Measurements from ENCODE around the gene TSPAN2.

GRCh38 chr1:115123116-115123515 lies 33.8 kb upstream of the TSPAN2 start:
- no peak for TF ChIP-seq CTCF (conservative IDR thresholded peaks at IDR 0.05)
- no peak for TF ChIP-seq EZH2 (IDR thresholded peaks at IDR 0.05; ENCODE audit: low read depth)

Measured in PC-9 (cell line).